ENCODE results near the gene TCF7L2. TPM values are rescaled to one million over a fixed set of nuclear protein-coding genes. Genes with fewer than 3 reads are reported as not detected.

Gene TCF7L2
- polyA plus RNA-seq, 3 donors: 47.8 to 51.4 (median 49.2) TPM

DNA sequence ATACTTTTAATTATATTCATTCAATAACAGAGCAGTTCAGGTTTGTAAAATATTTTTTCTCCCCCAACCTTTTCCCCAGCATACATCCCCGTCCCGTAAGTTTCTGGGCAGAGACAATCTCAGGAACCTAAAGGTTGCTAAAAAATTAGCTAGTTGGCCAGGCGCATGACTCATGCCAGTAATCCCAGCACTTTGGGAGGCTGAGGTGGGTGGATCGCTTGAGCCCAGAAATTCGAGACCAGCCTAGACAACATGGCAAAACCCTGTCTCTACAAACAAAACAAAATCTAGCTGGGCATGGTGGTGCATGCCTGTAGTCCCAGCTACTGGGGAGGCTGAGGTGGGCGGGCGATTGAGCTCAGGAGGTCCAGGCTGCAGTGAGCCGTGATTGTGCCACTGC is 40.2 kb downstream of the TCF7L2 start:
- no peak for DNase-seq

DNA sequence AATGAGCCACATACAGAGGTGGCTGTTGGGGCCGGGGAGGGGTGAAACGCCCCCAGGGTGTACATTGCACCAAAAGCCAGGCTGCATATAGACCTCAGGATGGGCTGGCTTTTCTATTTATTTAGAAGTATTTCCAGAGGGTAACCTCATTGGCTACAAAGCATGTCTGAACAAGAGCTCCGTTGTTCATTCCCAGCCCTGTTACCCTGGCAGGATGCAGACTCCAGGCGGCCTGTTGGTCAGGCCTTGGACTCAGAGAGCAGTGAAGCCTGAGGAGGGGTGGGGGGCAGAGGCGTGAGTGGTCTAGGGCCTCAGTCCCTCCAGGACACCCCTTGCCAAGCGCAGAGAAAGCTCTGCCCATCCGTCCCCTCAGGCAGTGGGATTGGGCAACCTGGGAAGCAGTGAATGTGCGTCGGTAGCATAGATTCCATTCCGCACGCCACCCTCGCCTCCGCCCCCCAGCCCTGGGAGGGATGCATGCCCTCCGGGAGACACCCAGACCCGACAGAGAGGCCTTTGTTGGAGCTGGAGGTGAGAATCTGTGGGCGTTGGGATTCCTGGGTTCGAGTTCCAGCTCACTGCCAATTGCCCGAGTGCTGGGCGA is 41.9 kb downstream of the TCF7L2 start:
- no peak for DNase-seq

DNA sequence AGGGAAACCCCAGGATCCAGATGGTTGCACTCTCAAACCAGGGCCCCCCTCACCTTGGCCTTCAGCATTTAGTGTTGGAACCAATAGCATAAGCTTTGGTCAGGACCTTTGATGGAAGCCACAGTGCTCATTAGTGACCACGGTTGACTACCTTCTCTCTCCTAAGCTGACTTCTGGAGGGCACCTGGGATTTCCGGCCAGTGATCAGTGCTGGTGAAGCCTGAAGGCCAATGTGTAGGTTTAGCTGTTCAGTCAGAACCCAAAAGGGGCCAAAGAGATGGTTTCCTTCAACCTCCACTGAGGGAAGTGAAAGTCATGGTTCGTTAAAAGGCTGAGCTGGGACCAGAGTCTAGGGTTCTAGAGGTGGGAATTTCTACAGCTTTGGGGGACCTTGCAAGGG is 46.4 kb downstream of the TCF7L2 start:
- no peak for DNase-seq

DNA sequence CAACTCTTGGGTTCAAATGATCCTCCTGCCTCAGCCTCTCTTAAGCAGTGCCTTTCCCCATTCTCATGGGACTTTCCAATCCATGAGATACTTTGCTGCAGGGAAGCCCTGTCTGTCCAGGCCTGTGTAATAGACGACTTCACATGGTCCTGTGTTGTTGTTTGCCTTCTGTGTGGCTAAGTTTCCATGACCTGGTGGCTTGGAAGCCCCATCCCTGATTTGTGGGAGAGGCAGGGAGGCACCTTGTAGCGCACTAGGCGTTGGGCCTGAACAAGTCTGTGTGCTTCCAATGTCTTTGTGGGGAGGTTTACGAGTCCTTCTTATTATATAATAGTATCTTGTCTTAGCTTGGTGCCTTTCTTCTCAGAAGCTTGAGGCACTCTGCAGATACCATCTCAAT is 49.1 kb downstream of the TCF7L2 start:
- no peak for DNase-seq

DNA sequence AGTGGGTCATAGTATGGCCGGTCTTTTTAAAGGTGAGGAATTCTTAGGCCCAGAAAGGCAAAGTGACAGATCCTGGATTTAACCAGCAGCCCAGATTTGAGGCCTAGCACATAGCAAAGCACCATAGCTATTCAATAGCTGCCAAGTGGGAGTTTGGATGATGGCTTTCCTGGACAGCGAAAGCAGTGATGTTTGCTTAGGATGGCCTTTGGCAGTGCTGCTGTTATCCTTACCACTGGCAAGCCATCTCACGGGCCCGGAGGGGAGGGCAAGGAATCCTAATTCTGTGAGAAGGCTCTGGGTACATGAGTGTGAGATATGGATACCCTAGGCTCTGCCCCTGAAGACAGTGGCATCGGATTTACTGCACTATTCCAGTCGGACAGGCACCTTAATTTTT is 50.4 kb downstream of the TCF7L2 start:
- no peak for DNase-seq

DNA sequence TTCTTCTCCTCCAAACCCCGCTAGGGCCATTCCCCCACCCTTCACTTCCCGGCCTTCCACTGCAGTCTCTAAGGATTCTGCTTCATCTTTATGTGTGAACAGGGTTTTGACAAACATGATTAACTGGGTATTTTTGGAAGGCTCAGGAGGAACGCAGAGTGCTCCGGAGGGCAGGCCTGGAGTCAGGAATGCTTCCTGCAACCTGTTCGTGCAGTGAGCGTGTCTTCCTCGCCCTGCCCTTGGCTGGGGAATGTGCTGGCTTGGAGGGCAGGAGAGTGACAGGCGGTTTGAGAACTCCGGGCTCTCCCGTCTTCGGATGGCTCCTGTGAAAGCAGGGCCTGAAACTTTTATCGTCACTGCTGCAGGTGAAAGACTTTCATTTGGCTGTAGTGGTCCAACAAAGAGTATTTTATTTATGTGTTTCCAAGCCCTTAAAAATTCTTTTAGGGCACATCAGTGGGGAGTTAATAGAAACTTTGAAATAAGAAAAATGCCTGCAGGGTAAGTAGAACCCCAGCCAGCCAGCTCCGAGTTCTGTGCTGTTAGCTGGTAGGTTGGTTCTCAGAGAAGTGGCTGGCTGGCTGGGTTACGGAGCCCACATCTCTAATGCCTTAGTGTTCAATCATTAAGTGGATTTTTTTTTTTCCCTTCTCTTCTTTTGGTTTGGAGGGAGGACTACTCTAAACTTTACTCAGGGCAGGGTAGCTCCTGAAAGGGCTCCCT is 51.0 kb downstream of the TCF7L2 start:
- DNase-seq: no peak

DNA sequence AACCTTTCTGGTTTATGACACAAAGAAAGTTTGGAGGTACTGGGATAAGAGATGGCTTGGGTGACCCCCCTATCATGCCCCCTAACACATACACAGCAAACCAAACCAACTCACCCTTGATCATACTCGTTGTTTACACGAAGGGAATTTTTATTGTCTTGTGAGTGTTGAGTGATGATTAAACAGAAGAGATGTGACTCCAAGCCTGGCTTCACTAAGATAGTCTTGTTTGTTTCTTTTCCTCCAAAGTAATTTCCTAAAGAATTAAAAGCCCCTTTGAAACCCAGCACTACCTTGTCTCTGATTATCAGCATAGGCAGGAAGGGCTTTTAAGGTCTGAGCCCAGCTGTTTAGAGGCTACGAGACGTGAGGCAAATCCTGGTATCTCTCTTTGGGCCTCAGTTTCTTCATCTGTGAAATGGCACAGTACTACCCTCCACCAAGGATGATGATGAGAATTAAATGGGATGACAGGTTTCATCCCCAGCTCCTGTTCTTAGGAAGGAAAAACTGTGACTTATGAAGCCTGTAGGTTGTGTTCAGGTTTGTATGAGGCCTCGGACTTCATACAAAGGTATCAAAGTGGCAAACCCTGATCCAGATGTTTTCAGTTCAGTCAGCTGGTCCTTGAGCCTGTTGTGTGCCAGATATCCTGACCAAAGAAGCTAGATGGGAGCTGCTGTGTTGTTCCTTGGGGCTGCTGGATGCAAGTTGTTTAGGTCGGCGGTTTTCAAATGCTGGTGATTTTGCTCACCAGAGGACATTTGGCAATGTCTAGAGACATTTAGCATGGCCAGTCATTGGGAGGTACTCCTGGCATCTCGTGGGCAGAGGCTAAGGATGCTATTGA is 51.8 kb downstream of the TCF7L2 start:
- DNase-seq: no peak

DNA sequence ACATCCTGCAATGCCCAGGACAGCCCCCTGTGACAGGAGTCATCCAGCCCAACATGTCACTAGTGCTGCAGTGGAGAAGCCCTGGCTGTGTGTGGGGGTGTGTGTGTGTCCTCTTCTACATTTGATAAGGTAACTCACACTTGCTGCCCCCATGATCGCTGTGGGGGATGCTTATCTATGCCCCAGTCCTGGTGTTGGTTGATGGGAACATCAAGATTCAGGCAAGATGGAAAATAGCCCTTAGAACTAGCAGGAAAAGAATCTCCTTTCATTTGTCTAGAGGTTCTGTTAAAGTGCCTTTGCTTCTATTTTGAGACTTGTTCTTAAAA is 52.4 kb downstream of the TCF7L2 start:
- no peak for DNase-seq

DNA sequence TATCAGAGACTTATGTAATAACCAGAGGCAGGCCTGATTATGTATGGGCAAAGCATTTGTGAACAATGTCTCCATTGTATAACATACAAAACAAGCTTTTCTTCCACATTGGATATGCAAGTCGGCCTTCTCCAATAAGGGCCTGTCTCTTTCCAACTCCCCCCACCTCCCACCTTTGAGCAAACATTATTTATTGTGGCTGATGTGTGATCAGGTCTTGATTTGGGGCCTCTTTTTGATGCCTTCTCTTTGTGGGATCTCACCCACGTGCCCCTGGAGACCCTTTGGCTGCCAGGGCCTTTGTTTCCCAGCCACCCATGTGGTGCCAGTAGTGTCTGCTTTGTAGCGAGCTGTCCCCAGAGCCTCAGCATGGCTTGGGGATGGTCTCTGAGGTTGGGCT is 53.0 kb downstream of the TCF7L2 start:
- DNase-seq: no peak

DNA sequence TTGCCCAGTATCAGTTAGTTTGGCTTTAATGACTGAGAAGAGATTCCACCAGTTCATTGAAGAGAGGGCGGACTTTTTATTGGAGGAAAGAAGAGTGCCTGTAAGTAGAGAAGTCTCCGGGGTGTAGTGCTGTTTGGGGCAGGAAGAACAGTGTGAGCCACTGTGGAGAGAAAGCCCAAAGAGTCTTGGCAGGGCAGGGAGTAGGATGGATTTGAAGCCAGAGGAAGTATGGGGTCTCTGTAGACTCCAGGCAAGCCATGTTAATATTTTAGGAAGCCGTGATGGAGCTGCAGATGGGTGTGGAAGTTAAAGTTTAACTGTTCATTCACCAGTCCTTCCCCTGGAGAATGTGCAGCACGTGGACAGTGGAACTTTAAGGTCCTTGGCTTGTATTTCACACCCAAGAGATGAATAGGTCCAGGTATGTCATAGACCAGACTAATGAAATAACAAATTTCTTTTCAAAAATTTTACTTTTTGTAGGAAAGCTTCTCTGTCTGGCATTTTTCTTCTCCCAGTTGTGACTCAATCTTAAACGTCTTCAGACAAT is 54.1 kb downstream of the TCF7L2 start:
- no peak for DNase-seq

DNA sequence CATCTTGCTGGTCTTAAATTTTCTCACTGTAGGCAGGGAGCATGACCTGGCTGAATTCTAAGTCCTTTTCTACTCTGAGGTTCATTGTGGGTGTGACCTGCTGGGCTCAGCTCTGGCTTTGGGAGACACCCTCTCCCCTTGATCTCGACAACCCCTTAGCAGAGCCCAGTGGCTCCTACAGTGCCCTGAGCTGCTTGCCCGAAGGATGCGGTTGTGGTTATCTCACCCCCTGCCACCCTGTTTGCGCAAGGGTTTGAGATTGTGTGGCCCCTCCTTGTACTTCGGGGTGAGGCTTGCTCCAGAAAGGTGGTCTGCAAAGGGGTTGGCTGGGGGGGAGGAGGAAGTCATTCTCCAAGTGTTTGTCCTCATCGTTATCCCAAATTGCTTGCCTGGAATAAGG is 55.3 kb downstream of the TCF7L2 start:
- no peak for DNase-seq

DNA sequence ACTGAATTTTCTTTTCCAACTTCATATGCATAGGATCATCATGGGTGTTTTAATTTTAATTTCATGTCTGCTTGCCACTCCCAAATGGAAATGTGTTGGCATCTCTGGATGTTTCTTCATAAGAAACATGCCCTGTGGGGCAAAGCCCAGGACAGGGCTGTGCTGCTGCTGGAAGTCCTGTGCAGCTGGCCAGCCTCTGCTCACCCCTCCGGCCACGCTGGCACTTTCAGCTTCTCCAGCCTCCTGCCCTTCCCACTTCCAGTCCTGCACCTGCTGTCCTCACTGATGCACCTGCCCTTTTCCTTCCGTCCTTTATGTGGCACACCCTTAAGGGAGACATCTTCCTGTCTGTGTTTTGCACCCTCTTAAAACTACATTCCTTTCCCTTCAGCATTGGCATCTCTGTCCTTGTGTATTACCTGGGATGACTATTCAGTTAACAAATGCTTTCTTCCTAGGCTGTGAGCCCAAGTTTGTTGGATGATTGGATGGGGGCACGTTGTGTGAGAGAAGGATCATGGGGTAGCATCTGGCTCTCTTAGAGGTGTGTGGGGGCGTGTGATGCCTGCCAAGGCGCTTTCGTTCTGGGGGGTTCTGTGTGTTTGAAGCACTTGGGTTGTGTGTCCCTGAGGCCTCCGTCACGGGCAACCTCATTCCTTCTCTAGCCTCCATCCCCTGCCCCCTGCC is 56.8 kb downstream of the TCF7L2 start:
- DNase-seq: no peak

DNA sequence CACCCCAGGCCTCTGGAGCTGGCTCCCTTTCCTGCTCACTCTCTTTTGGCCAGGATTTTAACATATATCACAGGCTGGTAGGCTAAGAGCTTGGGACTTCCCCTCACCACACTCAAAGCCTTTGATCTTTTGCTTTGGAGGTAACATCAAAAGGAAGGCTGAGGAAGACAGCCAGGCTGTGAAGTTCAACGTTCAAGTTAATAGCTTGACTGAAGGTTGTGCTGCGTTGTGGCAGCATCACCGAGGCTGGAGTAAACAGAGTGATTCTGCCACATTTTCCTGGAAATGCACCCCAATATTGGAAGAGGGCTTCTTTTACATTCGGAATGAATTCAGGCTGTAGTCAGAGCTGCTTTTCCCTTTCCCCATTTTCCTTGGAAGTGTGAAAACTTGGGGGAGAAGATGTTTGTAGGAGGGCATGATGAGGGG is 57.3 kb downstream of the TCF7L2 start:
- no peak for DNase-seq

DNA sequence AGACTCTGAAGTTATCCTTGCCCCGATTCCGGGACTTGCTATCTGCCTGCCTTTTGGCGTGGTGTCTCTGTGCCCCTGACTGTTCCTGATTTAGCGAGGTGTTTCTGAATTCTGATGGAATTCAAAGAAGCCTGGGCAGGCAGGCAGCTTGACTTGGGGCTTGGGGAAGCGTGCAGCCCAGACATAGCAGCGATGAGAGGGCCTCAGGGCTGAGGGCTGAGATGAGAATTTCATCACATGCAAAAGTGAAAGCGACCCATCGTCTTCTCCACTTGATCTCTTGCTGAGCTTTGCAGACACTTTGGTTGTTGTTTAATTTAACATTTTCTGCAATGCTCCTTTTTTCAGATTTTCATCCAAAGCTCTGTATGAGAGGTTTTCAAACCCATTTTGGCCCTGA is 57.8 kb downstream of the TCF7L2 start:
- DNase-seq: no peak

DNA sequence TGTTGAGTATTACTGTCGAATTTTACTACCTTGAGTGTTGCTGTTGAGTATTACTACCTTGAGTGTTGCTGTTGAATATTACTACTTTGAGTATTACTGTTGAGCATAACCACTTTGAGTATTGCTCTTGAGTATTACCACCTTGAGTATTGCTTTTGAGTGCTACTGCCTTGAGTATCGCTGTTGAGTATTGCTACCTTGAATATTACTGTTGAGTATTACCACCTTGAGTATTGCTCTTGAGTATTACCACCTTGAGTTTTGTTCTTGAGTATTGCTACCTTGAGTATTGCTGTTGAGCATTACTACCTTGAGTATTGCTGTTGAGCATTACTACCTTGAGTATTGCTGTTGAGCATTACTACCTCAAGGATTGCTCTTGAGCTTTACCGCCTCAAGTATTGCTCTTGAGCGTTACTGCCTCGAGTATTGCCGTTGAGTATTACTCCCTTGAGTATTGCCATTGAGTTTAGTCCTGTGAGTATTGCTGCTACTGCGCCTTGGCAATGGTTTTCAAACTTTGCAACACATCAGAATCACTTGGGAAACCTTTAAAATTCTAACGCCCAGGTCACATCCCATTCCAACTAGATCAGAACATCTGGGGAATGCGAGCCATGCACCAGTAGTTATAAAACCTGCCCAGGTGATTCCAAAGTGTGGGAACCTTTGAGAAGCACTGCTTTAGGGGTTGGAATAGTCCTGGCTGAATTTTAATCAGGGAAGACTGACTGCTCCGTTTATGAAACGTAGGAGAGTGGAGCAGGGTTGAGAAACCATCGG is 61.7 kb downstream of the TCF7L2 start:
- DNase-seq: no peak

DNA sequence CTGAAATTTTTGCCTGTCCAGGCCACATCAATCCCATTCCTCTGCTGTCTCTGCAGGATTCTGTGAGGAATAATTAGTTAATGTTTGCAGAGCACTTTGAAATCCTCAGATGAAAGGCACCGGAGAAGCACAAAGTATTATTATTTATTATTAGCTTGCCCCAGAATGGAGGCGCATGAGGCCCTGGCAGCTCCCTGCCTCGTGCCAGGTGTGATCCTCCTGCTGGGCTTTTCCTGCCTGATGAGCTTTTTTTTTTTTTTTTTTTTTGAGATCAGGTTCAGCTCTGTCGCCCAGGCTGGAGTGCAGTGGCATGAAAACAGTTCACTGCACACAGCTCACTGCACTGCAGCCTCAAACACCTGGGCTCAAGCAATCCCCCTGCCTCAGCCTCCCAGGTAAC is 65.2 kb downstream of the TCF7L2 start:
- DNase-seq: no peak

DNA sequence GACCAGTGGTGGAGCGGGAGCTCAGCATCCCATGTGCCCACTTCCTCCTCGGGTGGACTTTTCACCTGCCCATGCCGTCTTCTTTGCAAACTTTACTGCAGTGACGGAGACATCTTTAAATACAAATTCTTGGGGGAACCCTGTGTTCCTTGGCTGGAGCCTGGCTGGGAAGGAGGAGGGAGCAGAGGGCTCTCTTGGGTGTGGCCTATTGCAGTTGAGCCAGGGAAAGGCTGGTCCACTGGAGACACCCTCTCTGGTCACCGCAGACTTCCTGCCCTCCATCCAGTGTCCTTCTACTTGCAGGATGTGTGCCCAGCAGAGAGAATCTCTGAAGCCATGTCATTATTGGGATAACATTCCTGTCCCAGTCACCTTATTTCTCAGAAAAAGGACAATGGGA is 67.3 kb downstream of the TCF7L2 start:
- no peak for DNase-seq

DNA sequence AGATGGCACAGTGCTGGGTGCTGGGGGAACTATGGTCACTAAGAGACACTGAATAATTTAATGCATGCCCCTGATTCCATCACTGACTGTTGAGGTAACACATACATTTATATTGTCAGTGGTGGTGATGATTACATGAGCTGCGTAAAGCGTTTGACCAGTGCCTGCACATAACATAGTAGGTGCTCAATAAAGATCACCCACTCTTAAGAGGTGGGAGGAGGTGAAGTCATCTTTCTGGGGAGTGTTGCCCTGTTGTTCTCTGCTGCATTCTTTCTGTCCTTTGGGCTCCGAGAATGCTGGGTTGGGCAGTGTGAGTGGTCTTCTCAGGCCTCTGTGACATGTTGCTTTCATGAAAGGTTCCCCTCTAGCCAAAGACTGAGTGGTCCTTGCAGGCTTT is 68.0 kb downstream of the TCF7L2 start:
- DNase-seq: no peak

DNA sequence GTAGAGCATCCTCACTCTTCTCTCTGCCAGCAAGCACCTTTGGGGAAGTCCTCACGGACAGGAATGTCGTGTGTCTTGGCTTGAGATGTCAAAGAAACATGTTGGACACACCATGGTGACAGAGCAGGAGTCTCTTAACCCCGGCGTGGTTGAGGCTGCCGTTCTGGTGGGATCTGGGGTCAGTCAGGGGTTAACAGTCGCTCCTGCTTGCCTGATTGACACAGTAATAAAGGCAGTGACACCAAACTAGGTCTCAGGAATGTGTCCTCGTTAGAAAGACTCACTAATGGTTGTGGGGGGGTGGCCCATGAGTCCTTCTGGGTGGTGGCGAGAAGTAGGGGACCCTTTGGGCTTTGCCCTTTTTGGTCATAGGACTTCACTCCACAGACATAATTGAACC is 69.0 kb downstream of the TCF7L2 start:
- DNase-seq: no peak

DNA sequence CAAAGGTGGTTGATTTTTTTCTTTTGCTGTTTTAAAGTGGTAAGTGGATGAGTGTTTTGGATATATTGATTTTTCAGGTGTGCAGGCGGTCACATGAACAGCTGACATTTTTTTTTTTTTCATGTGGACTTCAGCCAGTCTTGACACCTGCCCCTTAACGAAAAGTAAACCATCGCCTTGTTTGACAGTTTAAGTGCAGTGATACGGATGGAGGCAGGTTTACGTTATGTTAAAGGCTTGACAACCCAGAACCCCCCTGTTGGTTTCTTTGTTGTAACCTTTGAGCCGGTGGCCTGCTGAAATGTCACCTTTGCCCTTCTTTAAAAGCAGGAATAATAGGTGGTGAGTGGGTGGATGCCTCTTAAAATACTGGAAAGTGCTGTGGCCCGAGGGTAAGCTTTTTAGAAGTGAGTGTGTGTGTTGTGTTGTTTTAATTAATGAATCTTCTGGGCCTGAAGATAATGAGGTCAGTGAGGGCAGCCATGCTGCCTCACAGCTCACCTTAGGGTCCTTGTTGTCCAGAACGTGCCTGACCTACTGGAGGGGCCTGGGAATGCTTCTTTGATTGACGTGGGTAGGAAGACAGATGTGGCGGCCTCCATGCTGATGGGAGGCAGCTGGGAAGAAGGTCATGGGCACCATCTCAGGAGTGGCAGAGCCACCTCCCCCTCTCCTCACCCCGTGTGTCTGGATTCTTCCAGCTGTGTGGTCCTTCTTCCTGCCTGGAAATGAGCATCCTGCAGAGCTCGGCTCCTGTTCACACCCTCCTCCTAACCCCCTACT is 69.8 kb downstream of the TCF7L2 start:
- DNase-seq: no peak

DNA sequence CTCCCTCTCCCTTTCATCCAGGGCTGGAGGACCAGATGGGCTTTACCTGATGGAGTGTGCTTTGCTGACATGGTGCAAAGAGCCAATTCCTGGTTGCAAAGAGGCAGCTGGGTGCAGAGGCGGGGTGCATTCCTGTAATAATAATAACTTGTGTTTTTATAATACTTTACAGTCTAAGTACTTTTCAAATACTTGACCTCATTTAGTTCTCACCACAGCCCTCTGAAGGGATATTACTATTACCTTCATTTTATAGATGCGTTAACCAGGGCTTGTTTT is 70.4 kb downstream of the TCF7L2 start:
- DNase-seq: no peak

Data from renal pelvis (tissue), 4 donors.